ENCODE results near the gene NR1H4. TPM values are rescaled to one million over a fixed set of nuclear protein-coding genes. Genes with fewer than 3 reads are reported as not detected.
A peak's percentile ranks its signal among the peaks of the same experiment; 100 is the strongest.

NR1H4 gene
- total and polyA plus RNA-seq, 2 of the 13 experiments (the other 11 are each of a cell fraction or from before 2014, with no cell fraction given) = 27.3 to 114 TPM

- 0 out of 2 replicates have a peak, but pooled peaks have one; percentile 26 for TF ChIP-seq ZNF24 (IDR thresholded peaks at IDR 0.05)
- peak; percentile 95 for TF ChIP-seq HOXD1 (CRISPR knock-in tag; IDR thresholded peaks at IDR 0.05)
- TF ChIP-seq ZNF256 (CRISPR knock-in tag; conservative IDR thresholded peaks at IDR 0.05) = 0 out of 2 replicates have a peak, but pooled peaks have one; percentile 57
- TF ChIP-seq ZNF160 (CRISPR knock-in tag; IDR thresholded peaks at IDR 0.05) = 0 out of 2 replicates have a peak, but pooled peaks have one; percentile 45
- no peak for TF ChIP-seq SRSF9 (IDR thresholded peaks at IDR 0.05; ENCODE audit: borderline replicate concordance, insufficient read depth, low read depth, low read length, poor library complexity, severe bottlenecking)
- TF ChIP-seq RFXANK (CRISPR knock-in tag; IDR thresholded peaks at IDR 0.05) = 0 out of 2 replicates have a peak, but pooled peaks have one; percentile 30
Observed at GRCh38 chr12:100437038-100437841, 36.4 kb upstream of the NR1H4 start (continued).

GRCh38 chr12:100439797-100440196 lies 33.9 kb upstream of the NR1H4 start:
- no peaks in the 10 kb centered on the region for H3K9me3 ChIP-seq (ENCODE audit: low read length)
- H3K36me3 ChIP-seq (replicated peaks in 1 of 2; ENCODE audit: control insufficient read depth in 1 of 2, insufficient read depth in 2 of 2, low read length in 2 of 2) = no peaks in the 10 kb centered on the region
- no TSS peak for BruUV-seq (replicated peaks)
- peak overlapping the region; percentile 20 for H3K27ac ChIP-seq (ENCODE audit: extremely low read length, insufficient read depth, low read length)
- H3K4me3 ChIP-seq (replicated peaks in 1 of 3; ENCODE audit: insufficient read depth in 1 of 3, low read depth in 2 of 3, low read length in 3 of 3) = no peak overlapping the region
- H3K9ac ChIP-seq (ENCODE audit: insufficient read depth, low read depth, low read length) = 0 out of 2 replicates have a peak overlapping the region, but pooled peaks have one; percentile 26
- no peaks in the 10 kb centered on the region for H3K79me2 ChIP-seq (ENCODE audit: insufficient read depth, low read length)
- H3K27me3 ChIP-seq (ENCODE audit: control insufficient read depth in 1 of 2, insufficient read depth in 2 of 2, low read length in 2 of 2) = no peaks in the 10 kb centered on the region
- intact Hi-C loops (cut with micrococcal nuclease; ENCODE audit: unreplicated experiment) (no loop called here), in situ Hi-C loops (cut with HindIII; ENCODE audit: extremely low pct_ligation_motif_present, low pct_unique_long_range_greater_than_20kb) (no loop called here)
- no peak for FAIRE-seq
- POLR2A ChIA-PET = interaction anchor here (4.3 kb wide), 1 partner anchor 36 kb away, joined by 50 read pairs; no protein-coding TSS in a partner anchor
- H3K4me1 ChIP-seq (ENCODE audit: insufficient read depth, low read length) = peaks cover 93% of the 10 kb centered on the region
- no peak overlapping the region for H3K4me2 ChIP-seq (ENCODE audit: low read depth, low read length)
- H4K20me1 ChIP-seq (ENCODE audit: insufficient read depth, low read length) = no peaks in the 10 kb centered on the region
- CTCF ChIA-PET (ENCODE audit: low intra/inter-chr PET ratio, low total read pairs) = no interaction called here
- no peak for ATAC-seq
- no peak for DNase-seq (ENCODE audit: low spot score)
- H2AFZ ChIP-seq (ENCODE audit: low read length) = no peak overlapping the region
- 98% methylated on average over 2 of the region's 2 CpGs for WGBS (ENCODE audit: low lambda C conversion rate)
- no peak for TF ChIP-seq ZNF136 (CRISPR knock-in tag; IDR thresholded peaks at IDR 0.05; ENCODE audit: low read depth)
- TF ChIP-seq AKNA (CRISPR knock-in tag; IDR thresholded peaks at IDR 0.05; ENCODE audit: borderline replicate concordance) = no peak
- 0 out of 2 replicates have a peak, but pooled peaks have one; percentile 13 for TF ChIP-seq CHD4 (IDR thresholded peaks at IDR 0.05; ENCODE audit: borderline replicate concordance, low read length)
- peak; percentile 71 for TF ChIP-seq ZNF629 (CRISPR knock-in tag; conservative IDR thresholded peaks at IDR 0.05)
- no peak for TF ChIP-seq THRA (CRISPR knock-in tag; IDR thresholded peaks at IDR 0.05; ENCODE audit: borderline replicate concordance)
- peak; percentile 39; the same call in 1 of the 2 replicates for TF ChIP-seq ZMYM3 (CRISPR knock-in tag; IDR thresholded peaks at IDR 0.05)
- peak; percentile 88 for TF ChIP-seq ZKSCAN1 (IDR thresholded peaks at IDR 0.05; ENCODE audit: low read length)
- TF ChIP-seq ZMYM2 (CRISPR knock-in tag; IDR thresholded peaks at IDR 0.05) = 0 out of 2 replicates have a peak, but pooled peaks have one; percentile 40
- TF ChIP-seq ZNF264 (CRISPR knock-in tag; IDR thresholded peaks at IDR 0.05) = no peak
- TF ChIP-seq KDM6A (CRISPR knock-in tag; IDR thresholded peaks at IDR 0.05; ENCODE audit: low read depth) = no peak
- TF ChIP-seq ZNF772 (CRISPR knock-in tag; IDR thresholded peaks at IDR 0.05) = no peak
